Ecto neural progenitor cell (in vitro differentiated cells): Measurements from ENCODE around the gene CHP2.
"Not testable (repeated sequence)": the region's sequence is repeated elsewhere in the genome, so short reads cannot be mapped to it uniquely, and the experiment has no call there.

Source experiments
- DNase-seq: peaks from one replicate; pipeline ENCODE4 v3.0.0-alpha.2; 2018; ENCODE audit warnings: low spot score

The CHP2 gene

GRCh38 chr16:23754594-23755483, at the start of gene CHP2:
Gene CHP2, plus strand, starts transcription at chr16:23755026. Its CDS starts 24 bp downstream, at chr16:23755050.
- DNase-seq = peak; percentile 54

- DNase-seq = no peak
Measured at GRCh38 chr16:23705517-23705902, 49.3 kb upstream of the CHP2 start.

- DNase-seq = no peak
Measured at GRCh38 chr16:23706439-23706838, 48.4 kb upstream of the CHP2 start.

GRCh38 chr16:23709536-23709935, 45.3 kb upstream of the CHP2 start:
- no peak for DNase-seq

- no peak for DNase-seq
Measured at GRCh38 chr16:23710008-23710407, 44.8 kb upstream of the CHP2 start.

GRCh38 chr16:23710504-23710903, 44.3 kb upstream of the CHP2 start:
- no peak for DNase-seq

- DNase-seq = no peak
Measured at GRCh38 chr16:23711785-23712184, 43.0 kb upstream of the CHP2 start.

- DNase-seq = peak; percentile 60
Measured at GRCh38 chr16:23712976-23713375, 41.9 kb upstream of the CHP2 start, which contains the start of gene ERN2. Gene ERN2, minus strand, starts transcription at chr16:23713222. Its CDS starts 35 bp downstream, at chr16:23713187.

GRCh38 chr16:23716484-23716883, 38.3 kb upstream of the CHP2 start:
- DNase-seq = no peak

- not testable (repeated sequence) for DNase-seq
Measured at GRCh38 chr16:23722613-23723240, 32.1 kb upstream of the CHP2 start.

GRCh38 chr16:23724096-23724784, 30.6 kb upstream of the CHP2 start:
- no peak for DNase-seq

- DNase-seq = no peak
Measured at GRCh38 chr16:23724785-23725131, 30.1 kb upstream of the CHP2 start.

GRCh38 chr16:23726710-23727109, 28.1 kb upstream of the CHP2 start:
- no peak for DNase-seq

GRCh38 chr16:23728112-23728477, 26.7 kb upstream of the CHP2 start:
- no peak for DNase-seq

GRCh38 chr16:23729503-23730424, 25.1 kb upstream of the CHP2 start:
- no peak for DNase-seq

- DNase-seq = no peak
Measured at GRCh38 chr16:23734176-23734893, 20.5 kb upstream of the CHP2 start.

GRCh38 chr16:23737423-23738028, 17.3 kb upstream of the CHP2 start:
- not testable (repeated sequence) for DNase-seq

GRCh38 chr16:23739516-23739915, 15.3 kb upstream of the CHP2 start:
- DNase-seq = no peak

- no peak for DNase-seq
Measured at GRCh38 chr16:23741675-23742303, 13.0 kb upstream of the CHP2 start.

GRCh38 chr16:23742766-23743165, 12.1 kb upstream of the CHP2 start:
- no peak for DNase-seq
